ENCODE results near the gene MTMR3.

Gene MTMR3

GRCh38 chr22:30027169-30027568, 144.2 kb downstream of the MTMR3 start:
- no peak for DNase-seq (ENCODE audit: low read depth in 3 of 3)

GRCh38 chr22:30027791-30028190, 144.8 kb downstream of the MTMR3 start:
- DNase-seq (ENCODE audit: low read depth in 3 of 3) = no peak

GRCh38 chr22:30028731-30029130, 145.8 kb downstream of the MTMR3 start:
- no peak for DNase-seq (ENCODE audit: low read depth in 3 of 3)

- no peak for DNase-seq (ENCODE audit: low read depth in 3 of 3)
Observed at GRCh38 chr22:30029512-30029911, 146.5 kb downstream of the MTMR3 start.

- no peak for DNase-seq (ENCODE audit: low read depth in 3 of 3)
Observed at GRCh38 chr22:30030329-30030728, 147.4 kb downstream of the MTMR3 start.

- DNase-seq (ENCODE audit: low read depth in 3 of 3) = no peak
Observed at GRCh38 chr22:30031328-30031727, 148.4 kb downstream of the MTMR3 start.

- DNase-seq (ENCODE audit: low read depth in 3 of 3) = no peak
Observed at GRCh38 chr22:30031764-30032455, 148.9 kb downstream of the MTMR3 start.

GRCh38 chr22:30033137-30033536, 150.2 kb downstream of the MTMR3 start:
- DNase-seq (ENCODE audit: low read depth in 3 of 3) = no peak

- no peak for DNase-seq (ENCODE audit: low read depth in 3 of 3)
Observed at GRCh38 chr22:30033901-30034300, 150.9 kb downstream of the MTMR3 start.

- DNase-seq (ENCODE audit: low read depth in 3 of 3) = no peak
Observed at GRCh38 chr22:30036656-30037055, 153.7 kb downstream of the MTMR3 start.

GRCh38 chr22:30038219-30038618, 155.2 kb downstream of the MTMR3 start:
- no peak for DNase-seq (ENCODE audit: low read depth in 3 of 3)

GRCh38 chr22:30040499-30041260, 157.7 kb downstream of the MTMR3 start:
- no peak for DNase-seq (ENCODE audit: low read depth in 3 of 3)

GRCh38 chr22:30041475-30041874, 158.5 kb downstream of the MTMR3 start:
- no peak for DNase-seq (ENCODE audit: low read depth in 3 of 3)

GRCh38 chr22:30041881-30042280, 158.9 kb downstream of the MTMR3 start:
- no peak for DNase-seq (ENCODE audit: low read depth in 3 of 3)

- no peak for DNase-seq (ENCODE audit: low read depth in 3 of 3)
Observed at GRCh38 chr22:30043161-30043560, 160.2 kb downstream of the MTMR3 start.

GRCh38 chr22:30044369-30044768, 161.4 kb downstream of the MTMR3 start:
- DNase-seq (ENCODE audit: low read depth in 3 of 3) = no peak

GRCh38 chr22:30044881-30045493, 162.0 kb downstream of the MTMR3 start:
- DNase-seq (ENCODE audit: low read depth in 3 of 3) = no peak

- no peak for DNase-seq (ENCODE audit: low read depth in 3 of 3)
Observed at GRCh38 chr22:30045494-30045887, 162.5 kb downstream of the MTMR3 start.

- DNase-seq (ENCODE audit: low read depth in 3 of 3) = no peak
Observed at GRCh38 chr22:30045901-30046715, 163.1 kb downstream of the MTMR3 start.

- no peak for DNase-seq (ENCODE audit: low read depth in 3 of 3)
Observed at GRCh38 chr22:30046716-30047363, 163.9 kb downstream of the MTMR3 start.

GRCh38 chr22:30047364-30047738, 164.4 kb downstream of the MTMR3 start:
- DNase-seq (ENCODE audit: low read depth in 3 of 3) = no peak

GRCh38 chr22:30048681-30049080, 165.7 kb downstream of the MTMR3 start:
- no peak for DNase-seq (ENCODE audit: low read depth in 3 of 3)

Data from stimulated activated CD4-positive, alpha-beta T cell treated with anti-CD3 and anti-CD28 coated beads, TNF-alpha, amount 100 ng/mL, for 48 hours (primary cell).